IPS DF 4.7 (cell line): ENCODE results near the gene AHNAK.

Source experiments
- DNase-seq: peaks from one replicate; pipeline ENCODE4 v3.0.0-alpha.2; 2013; ENCODE audit warnings: low spot score; ENCODE audit errors: extremely low read depth

The AHNAK gene

DNA sequence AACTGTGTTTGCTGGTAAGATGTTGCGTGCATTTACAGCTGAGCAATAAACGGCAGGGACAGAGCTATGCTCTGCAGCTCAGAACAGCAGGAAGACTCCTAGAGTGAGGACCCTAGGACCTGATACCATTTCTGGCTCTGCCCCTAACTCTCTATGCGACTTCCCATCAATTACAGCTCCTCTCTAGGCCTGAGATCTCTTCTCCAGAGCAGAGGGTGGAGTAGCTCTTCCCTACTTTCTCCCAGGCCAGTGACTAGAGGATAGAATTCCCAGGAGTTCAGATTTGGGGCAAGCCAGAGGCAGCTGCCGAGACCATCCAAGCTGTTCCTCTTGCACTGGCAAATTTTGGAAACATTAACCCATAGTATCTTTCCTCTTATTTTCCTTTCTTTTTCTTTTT lies 140.6 kb downstream of the AHNAK start:
- DNase-seq: no peak

DNA sequence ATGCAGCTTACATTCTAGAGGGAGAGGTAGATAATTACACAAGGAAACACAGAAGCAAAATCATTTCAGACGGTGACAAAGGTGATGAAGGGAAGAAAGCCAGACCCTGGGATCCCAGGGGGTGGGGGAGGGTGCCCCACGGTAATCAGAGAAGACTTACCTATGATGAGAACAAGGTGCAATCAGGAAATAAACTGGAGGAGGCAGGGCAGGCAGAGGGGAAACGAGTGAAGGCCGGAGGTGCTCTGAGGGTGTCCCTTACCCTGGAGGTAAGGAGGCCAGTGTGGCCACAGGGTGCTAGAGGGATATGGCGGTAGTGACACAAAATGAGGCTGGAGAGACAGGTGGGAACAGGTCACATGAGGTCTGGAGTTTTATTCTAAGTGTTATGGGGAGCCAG lies 141.7 kb downstream of the AHNAK start:
- no peak for DNase-seq

DNA sequence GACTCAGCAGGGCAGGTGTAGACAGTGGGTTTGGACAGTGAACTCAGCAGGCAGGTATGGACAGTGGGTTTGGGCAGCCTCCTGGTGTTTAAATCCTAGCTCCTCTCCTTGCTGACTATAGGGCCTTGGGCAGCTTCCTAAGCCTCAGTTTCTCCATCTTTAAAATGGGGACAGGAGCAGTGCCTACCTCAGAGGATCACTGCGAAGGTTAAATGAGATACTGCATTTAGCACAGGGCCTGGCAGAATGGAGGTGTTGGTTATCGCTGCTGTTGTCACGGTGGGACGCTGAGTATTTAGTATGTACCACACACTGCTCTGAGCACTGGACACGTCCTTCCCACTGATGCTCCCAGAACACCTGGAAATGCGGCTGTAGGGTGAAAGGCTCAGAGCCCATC lies 142.2 kb downstream of the AHNAK start:
- DNase-seq: no peak

DNA sequence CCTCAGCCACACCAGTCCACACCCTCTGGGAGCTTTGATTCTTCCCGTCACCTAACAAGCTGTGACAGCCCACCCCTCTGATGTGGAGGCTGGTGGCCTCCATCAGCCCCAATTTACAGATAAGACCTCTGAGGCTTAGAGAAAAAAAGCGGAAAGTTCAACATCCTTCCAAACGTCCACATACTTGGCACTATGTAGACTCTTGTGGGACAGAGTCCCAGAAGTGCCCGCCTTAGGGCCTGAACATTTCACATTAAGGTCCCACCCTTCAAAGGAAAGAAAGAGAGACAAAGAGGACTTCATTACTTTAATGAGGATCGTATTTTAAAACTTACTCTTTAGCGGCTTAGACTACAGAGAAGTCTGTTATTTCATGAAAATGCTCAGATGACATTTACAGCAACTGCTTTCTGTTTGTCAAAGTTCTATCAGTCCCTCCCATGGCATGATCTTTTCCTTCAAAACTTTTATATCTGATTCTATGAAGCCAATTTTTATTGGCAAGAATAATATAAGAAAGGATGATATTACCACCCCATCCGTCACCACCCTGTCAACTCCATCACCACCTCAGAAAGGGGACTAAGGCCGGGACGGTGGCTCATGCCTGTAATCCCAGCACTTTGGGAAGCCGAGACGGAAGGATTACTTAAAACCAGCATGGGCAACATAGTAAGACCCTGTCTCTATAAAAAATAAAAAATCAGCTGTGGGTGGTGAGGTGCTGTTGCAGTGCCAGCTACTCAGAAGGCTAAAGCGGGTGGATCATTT lies 143.5 kb downstream of the AHNAK start:
- no peak for DNase-seq

DNA sequence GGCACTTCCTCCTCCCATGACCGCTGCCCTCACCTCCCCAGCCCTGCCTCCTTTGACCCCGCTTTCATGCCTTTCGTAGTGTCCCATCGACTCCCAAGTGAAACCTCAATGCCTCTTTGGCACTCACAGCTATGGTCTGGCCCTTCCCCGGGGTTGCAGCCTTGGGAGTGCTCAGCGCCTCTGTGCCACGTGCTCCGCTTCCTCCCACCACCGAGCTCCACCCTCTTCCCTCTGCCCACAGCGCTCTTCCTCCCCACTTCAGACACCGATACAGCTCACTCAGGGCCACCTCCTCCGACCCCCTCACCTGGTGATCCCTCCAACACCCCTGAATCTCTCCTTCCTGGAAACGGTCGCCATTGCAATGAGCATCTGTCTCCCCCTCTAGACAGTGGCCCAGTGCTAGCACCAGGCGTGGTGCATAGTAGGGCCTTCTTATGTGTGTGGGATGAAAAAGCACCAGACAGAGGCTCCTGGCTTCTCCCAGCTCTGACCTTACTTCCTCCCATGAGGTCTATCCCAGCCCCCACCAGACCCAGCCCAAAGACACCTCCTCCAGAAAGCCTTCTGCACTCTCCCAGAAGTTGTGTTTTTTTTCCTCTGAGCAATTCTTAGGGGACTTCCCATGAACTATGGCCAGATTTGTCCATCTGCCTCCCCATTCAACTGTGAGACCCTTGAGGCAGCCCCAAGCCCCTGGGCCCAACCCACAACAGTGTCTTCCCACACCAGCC lies 144.2 kb downstream of the AHNAK start:
- DNase-seq: no peak

DNA sequence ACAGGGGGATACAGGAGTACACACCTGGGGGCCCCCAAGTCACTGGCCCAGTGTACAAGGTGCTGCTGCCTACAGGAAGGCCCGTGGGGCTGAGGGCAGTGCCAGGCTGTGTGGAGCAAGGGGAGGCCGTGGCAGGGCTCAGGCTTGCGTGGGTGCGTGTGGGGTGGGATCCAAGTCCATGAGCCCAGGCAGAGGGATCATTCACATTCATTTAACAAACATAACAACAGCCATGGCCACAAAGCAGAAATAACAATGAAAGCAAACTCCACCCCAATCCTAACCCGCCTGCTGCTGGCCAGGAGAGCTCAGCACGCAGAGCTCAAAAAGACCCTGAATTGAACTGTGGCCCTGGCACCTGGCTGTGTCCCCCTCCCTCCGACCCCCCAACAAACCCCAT lies 144.8 kb downstream of the AHNAK start:
- no peak for DNase-seq

DNA sequence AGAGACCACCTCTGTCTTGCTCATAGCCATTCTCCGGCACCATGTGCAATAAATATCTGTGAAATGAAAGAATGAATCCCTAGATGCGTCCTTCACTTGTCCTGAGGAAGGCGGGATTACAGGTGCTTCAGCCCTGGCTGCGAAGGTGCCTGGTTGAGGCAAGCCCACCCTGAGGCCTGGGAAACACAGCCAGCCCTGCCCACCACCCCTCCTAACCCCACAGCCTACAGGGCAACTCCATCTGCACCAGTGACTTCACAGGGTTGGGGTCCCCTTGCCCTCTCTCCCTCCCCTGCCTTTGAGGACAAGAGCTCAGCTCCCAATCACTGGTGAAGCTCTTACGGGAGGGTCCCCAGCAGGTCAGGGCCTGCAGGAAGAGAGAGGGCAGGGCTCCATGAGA lies 145.2 kb downstream of the AHNAK start:
- DNase-seq: no peak

DNA sequence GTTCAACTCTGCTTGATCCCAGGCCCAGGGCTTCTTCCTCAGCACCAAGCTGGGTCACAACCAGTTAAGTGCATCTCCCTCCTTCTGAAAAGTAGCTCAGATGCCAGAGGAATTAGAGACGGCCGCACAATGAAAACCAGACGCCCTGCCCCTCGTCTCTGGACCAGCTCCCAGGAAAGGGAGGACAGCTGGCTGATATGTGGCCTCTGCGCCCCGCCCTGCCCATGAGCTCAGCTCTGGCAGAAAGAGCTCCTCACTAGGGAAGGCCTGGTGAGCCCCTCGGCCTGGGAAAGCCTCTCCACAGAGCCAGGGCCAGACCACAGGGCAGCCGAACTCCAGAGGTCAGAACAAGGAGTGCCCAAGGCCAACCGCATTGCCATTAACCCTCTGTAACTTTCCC lies 145.8 kb downstream of the AHNAK start:
- DNase-seq: no peak

DNA sequence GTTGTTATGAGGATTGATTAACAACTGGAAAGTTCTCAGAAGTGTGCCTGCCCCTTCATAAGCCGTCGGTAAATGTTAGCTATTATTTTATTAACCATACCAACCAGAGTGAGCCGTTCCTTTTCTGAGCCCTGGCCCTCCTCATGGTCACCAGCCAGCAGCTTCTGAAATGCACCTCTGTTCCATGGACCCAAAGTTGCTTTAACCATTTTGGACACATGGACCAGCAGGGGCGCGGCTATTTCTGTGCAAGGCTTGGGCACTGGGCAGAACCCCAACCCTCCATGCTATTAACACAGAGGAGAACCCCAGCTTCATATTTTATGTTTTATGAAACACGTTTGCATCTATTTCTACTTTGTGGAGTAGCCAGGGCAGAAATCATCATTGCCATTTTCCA lies 146.3 kb downstream of the AHNAK start:
- DNase-seq: no peak

DNA sequence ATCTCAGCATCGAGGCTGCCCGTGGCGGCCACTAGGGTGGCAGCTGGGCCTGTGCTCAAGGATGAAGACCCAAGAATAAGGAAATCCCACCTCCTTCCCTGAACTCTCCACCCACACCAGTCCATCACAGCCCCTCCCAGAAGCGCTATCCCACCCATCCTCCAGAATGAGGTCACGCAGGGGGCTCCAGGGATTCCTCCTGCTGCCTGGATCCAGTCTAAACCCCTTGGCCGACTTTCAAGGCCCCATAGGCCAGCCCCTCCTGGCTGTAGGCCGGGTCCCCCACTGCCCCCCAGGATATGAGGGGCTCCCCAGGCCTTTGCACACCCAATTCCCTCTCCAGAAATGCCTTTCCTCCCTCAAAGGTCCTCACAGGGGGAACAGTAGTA lies 146.7 kb downstream of the AHNAK start:
- no peak for DNase-seq

DNA sequence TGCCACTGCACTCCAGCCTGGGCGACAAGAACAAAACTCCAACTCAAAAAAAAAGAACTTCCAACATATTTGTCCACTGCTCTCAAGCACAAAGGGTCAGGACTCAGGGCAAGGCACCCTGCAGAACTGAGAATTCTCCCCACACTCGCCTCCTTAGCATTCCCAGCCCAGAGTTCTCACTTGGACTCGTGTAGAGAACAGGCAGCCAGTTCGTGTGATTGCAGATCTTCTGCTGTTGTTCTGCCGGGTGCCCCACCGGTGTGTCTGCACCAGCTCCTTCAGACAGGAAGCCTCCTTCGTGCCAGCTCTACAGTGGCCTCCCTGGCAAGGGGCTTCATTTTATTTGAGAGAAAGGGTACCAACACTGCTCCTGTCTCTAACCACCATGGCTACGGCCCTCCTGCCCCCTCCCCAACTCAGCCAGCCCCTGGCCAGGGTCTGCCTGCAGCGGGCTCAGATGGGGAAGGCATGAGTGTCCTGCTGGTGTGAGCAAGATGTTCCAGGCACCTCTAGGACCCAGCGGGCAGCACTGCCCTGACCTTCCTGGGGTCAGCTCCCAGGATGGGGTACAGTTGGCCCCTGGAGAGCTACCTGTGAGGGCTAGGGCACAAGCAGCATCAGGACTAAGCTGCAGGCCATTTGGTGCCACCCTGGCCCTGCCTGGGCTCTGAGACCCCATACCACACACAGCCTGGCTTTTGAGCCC lies 147.3 kb downstream of the AHNAK start:
- DNase-seq: no peak

DNA sequence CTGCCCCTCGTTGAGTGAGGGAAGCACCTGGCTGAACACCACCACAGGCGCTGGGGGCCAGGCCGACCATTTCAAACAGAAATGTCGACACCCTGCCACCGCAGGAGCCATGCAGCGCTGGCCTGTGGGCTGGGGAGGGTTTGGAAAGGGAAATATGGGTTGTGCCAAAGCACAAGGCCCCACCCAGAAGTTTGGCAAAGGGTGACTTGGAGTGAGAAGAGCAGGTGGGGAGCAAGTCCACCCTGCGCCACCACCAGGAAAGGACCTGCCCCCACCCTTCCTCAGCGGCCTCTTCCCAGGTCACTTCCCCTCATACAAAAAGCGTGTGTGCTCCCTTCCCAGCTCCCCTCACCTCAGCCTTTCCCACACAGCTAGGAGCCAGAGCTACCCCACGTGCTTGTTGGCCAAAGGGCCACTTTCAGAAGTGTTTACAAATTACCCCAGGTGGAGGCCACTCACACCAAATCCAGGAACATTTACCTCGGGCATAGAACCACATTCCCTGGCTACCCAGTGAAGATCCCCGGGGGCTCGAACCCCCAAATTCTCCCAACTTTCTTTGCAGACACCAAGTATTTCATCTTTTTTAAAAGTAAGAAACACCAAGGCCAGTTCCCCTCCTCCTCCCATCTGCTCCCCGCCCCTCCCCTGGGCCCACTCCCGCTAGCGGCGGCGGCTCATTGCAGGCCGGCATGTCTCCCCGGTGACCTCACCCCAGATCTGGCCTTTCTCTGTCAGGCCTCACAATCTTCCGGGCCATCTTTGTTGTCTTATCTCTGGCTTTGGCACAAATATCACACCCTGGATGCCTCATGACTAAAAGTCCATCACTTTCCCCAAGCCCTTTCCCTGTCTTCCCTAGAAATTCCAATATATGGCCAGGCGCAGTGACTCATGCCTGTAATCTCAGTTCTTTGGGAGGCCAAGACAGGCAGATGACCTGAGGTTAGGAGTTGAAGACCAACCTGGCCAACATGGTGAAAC lies 148.3 kb downstream of the AHNAK start:
- DNase-seq: no peak

DNA sequence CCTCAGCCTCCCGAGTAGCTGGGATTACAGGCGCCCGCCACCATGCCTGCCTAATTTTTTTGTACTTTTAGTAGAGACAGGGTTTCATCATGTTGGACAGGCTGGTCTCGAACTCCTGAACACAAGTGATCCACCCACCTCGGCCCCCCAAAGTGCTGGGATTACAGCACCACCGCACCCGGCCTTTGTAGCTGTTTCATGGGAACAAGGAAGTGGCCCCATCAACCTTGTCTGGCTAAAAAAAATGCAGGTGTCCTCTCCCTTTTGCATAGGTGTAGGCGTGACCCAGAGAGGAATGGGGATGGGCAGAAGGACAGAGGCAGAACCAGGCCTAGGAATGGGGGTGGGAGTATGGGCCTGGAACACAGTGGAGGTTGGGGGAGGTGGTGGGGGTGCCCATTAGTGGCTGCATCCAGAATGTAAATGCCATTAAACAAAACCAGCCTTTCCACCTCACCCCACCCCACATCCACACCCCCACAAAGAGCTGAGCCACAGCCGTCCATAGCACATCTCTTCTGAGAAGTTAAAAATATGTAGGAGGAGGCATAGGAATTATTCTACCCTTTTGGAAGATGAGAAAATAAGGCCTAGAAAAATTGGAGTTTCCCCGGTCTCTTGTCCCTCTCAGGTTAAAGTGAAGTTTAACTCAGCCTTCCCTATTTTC lies 150.6 kb downstream of the AHNAK start:
- DNase-seq: no peak

DNA sequence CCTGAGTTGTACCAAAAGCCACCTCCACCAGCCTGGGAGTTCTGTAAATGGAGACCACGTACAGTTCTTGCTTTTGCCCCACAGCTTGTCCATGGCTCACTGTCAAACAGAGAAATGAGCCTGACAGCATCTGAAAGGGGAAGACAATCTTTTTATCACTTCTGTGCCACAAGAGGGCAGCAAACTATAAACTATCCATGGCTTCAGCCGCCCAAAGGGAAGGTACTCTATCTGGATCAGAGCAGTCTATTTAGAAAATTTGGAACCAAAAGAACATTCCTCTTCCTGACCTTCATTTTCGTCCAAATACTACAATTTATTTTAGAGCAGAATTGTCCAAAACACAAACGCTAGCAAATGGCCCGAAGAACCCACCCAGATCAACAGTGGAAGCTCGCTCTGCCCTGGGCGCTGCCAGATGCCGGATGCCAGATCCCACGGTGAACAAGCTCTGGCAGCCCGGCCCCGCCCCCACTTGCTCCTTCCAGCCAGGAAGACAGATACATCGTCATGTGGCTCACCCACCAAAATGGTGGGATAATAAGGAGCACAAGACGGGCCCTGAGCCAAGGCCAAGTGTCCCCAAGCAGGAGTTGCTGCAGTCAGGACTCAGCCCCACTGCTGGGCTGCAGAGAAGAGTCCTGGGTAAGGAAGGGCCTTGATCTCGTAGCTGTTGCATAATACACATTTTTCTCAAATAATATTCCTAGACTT lies 151.6 kb downstream of the AHNAK start:
- peak; percentile 56 for DNase-seq

DNA sequence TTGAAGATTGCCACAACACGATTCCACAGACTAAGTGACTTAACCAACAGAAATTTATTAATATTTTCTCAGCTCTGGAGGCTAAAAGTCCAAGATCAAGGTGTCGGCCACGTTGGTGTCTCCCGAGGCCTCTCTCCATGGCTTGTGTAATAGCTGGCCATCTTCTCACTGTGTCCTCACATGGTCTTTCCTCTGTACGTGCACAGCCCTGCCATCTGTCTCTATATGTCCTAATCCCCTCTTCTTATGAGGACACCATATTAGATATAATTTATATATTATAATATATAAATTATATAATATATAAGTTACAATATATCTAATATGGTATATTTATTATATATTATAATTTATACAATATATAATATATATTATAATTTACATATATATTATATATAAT lies 152.9 kb downstream of the AHNAK start:
- DNase-seq: no peak

DNA sequence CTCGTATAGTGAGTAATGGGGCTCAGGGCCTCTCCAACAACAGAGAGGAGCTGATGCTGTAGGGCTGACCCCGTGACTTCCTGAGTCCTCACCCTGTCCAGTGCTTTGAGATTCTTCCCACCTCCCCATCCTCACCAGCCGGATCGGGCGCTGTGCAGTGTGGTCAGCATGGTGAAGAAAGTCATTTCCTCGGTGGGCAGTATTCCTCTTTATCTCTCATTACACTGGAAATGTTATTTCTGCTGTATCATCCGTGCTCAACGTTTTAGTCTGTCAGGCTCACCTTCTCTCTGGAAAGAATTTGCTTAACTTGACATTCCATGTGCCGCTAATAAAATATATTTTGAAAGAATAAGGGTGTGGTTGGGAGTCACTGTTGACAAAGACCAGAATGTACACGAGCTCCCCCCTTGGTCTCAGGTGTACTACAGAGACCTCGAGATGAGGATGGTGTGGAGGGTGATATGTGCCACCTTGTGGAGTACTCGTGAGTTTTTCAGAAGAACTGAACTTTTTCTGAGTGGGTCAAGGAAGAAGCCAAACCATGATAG lies 153.5 kb downstream of the AHNAK start:
- no peak for DNase-seq

DNA sequence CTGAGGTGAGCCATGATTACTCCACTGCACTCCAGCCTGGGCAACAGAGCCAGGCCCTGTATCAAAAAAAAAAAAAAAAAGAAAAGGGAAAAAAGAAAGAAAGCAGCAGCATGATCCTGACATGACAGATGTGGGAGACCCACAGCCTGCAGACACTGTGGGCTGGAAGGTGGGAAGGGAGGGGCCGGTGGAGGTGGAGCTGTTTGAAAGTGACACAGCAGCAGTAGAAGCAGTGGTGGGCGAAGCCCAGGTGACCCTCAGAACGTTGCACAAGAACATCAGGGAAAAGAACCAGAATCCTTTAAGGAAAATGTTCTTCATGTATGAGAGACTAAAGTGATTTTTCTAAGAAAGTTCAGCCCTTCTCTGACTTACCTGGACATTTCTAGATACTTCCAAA lies 154.1 kb downstream of the AHNAK start:
- no peak for DNase-seq

DNA sequence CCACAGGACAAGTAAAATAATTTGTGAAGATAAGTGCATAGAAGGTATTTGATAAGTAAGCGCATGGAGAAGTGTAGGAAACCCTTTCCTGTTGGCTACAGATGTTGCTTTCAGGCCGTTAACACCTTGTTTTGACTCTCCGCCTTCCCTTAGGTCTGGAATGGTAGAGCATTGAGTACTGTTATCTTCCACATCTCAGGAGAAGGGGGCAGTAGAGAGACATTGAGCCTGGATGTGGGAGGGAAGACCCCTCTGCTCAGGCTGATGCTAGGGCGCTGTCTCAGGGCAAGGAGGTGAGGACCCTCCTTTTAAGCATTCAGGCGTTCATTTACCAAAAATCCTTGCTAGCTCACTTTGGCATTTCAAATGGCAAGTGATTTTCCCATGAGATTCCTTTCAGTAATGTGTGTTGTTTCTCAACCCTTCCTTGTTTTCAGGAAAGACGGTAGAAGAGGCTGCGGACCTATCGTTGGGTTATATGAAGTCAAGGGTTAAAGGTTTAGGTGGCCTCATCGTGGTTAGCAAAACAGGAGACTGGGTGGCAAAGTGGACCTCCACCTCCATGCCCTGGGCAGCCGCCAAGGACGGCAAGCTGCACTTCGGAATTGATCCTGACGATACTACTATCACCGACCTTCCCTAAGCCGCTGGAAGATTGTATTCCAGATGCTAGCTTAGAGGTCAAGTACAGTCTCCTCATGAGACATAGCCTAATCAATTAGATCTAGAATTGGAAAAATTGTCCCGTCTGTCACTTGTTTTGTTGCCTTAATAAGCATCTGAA lies 154.8 kb downstream of the AHNAK start:
- DNase-seq: no peak

DNA sequence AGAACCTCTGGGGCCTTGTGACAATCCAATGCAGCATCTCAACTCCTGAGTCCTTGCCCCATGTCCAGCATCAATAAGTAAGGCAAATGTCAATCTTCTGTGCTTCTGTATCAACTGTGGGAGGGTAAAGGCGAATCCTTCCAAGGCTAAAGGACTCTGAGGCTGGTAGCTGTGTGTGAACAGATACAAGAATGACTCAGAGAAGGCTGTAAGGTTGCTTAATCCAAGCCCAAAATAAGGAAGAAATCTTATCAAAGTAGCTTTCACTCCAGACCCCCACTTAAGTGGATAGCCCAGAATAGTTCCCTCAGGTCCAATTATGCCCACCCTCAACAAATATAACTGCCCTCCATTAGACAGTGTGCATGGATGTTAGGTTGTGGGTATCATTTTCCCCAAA lies 155.9 kb downstream of the AHNAK start:
- DNase-seq: no peak
